GM18858 (cell line): Measurements from ENCODE around the gene IL23R.

Experiments used
- ATAC-seq: cut with Tn5 transposase; IDR thresholded peaks from one replicate; pipeline ENCODE4 v1.9.1; 2021; ENCODE audit not compliant: unreplicated experiment

The IL23R gene

DNA sequence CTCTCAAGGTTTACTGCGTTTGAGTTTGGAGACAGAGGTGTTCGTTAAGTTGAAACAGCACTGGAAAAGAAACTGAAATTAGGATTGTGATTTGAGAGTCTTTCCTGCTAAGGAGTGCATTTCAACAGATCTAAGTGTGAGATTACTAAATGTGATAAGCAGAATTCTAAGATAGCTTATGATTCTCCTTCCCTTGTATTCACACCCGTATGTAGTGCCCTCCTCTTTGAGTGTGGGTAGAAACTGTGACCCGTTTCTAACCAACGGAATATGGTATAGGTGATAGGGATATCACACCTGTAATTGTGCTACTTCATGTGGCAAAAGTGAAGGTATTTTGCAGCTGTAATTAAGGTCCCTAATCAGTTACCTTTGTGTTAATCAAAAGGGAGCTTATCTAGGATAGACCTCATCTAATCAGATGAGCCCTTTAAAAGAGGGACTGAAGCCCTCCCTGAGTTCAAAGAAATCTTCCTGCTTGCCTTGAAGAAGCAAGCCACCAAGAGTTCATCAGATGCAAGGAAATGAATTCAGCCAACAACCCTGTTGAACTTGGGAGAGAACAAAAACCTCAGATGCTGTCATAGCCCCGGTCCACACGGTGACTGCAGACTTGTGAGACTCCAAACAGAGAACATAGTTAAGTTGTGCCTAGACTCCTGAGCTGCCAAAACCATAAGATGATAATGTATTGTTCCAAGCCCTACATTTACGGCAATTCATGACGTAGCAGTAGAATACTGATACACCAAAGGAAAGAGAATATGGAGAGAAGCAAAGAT is 128.8 kb downstream of the IL23R start:
- no peak for ATAC-seq

- ATAC-seq: no peak
Measured at GRCh38 chr1:67298762-67299161, 132.5 kb downstream of the IL23R start.

GRCh38 chr1:67299296-67299695 is 133.0 kb downstream of the IL23R start:
- ATAC-seq: no peak

- no peak for ATAC-seq
Measured at GRCh38 chr1:67300561-67300960, 134.3 kb downstream of the IL23R start.

DNA sequence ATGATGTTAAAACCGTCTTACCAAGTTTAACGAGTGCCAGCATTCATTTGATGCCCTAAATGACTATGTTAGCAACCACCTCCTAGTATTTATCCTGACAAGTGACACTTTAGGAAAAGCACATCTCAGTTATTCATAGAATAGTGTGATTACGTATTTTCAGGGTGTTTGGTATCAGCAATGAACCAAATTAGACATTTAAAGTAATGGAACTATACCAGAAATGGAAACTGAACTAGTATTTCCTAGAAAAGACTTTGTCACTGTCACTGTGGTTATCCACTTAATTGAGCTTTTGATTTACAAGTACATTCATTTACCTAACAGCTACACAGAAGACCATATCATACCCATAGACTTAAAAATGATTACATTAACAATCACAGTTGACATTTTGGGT is 137.8 kb downstream of the IL23R start:
- ATAC-seq: no peak

GRCh38 chr1:67306547-67306946 is 140.3 kb downstream of the IL23R start:
- ATAC-seq: no peak

GRCh38 chr1:67307251-67308060 is 141.2 kb downstream of the IL23R start, which contains the start of gene IL12RB2:
Gene IL12RB2 (plus strand): TSS chr1:67307873. CDS start chr1:67320369, 12,496 bp downstream.
- ATAC-seq: no peak

DNA sequence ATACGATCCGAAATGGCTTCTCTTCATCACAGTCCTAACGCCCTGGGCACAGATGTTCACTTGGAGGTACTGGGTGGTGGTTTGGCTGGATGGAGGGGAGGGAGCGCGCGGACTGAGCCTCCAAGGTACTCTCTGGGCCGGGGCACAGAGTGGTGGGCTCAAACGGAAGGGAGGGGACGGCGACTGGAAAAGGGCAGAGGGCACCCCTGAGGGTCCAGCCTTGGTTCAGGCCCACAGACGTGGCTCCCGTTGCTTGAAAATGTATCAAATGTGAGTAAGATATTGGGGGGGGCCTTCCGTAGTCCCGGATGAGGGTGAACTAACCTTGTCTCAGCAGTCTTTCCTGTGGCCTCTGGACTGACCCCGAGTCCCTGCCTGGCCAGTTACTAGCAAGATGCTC is 141.9 kb downstream of the IL23R start:
- ATAC-seq: no peak
